ENCODE results near the gene TUBB. TPM values are rescaled to one million over a fixed set of nuclear protein-coding genes. Genes with fewer than 3 reads are reported as not detected.

TUBB gene
- total RNA-seq, 1 donor from 2014 or later = 537 TPM

DNA sequence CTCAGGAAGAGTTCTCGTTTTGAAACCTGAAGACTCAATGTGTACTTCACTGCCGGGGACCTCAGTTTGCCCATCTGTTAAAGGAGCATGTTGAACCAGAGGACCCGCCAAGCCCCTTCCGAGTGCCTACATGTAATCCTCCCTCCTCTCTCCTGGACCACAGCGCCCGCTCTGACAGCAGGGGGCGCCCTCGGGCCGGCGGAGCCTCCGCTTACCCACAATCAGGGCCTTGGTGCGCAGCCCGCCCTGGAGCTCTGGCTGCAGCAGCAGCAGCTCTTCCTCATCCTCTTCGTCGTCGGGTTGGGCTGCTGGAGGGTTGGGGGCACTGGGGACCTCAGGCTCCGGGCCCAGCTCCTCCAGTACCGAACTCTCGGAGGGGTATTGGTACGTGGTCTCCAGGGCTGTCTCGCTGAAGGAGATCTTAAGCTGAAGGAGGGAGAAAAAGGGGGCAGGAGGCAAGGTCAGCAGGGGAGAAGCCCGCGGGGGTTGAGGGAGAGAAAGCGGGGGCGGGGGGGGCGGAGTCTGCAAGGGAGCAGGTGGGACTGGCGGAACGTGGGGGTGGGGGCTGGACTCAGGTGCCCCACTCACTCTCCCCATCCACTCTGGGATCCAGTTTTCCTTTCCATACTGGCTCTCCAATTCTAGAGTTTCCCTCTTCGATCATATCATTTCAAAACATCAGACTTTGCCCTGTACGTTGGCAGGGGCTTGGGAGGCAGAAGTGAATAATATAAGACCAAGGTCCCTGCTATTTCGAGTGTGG, 41.0 kb upstream of the TUBB start:
- Histone ChIP-seq H3K36me3 (peaks cover 33 to 49% of the 10 kb centered on the region in 2 donors), H3K4me3 (peak overlapping the region; percentile 32 to 91), H3K27me3 (no peaks in the 10 kb centered on the region), H3K27ac (peak overlapping the region; percentile 99), H3K9me3 (no peaks in the 10 kb centered on the region), H3K4me1 (peaks cover 11 to 35% of the 10 kb centered on the region in 2 donors)
- TF ChIP-seq, protein P1, sequence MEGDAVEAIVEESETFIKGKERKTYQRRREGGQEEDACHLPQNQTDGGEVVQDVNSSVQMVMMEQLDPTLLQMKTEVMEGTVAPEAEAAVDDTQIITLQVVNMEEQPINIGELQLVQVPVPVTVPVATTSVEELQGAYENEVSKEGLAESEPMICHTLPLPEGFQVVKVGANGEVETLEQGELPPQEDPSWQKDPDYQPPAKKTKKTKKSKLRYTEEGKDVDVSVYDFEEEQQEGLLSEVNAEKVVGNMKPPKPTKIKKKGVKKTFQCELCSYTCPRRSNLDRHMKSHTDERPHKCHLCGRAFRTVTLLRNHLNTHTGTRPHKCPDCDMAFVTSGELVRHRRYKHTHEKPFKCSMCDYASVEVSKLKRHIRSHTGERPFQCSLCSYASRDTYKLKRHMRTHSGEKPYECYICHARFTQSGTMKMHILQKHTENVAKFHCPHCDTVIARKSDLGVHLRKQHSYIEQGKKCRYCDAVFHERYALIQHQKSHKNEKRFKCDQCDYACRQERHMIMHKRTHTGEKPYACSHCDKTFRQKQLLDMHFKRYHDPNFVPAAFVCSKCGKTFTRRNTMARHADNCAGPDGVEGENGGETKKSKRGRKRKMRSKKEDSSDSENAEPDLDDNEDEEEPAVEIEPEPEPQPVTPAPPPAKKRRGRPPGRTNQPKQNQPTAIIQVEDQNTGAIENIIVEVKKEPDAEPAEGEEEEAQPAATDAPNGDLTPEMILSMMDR (IDR thresholded peaks at IDR 0.05) = peak; percentile 94 to 98 (median 97)
- DNase-seq (ENCODE audit: low spot score in 2 of 2) = peak; percentile 38 to 93
- intact Hi-C loops (cut with DNase I) = loop anchor here (1.0 to 5.0 kb wide), 3 partner anchors 43 to 198 kb away; no protein-coding TSS in a partner anchor

DNA sequence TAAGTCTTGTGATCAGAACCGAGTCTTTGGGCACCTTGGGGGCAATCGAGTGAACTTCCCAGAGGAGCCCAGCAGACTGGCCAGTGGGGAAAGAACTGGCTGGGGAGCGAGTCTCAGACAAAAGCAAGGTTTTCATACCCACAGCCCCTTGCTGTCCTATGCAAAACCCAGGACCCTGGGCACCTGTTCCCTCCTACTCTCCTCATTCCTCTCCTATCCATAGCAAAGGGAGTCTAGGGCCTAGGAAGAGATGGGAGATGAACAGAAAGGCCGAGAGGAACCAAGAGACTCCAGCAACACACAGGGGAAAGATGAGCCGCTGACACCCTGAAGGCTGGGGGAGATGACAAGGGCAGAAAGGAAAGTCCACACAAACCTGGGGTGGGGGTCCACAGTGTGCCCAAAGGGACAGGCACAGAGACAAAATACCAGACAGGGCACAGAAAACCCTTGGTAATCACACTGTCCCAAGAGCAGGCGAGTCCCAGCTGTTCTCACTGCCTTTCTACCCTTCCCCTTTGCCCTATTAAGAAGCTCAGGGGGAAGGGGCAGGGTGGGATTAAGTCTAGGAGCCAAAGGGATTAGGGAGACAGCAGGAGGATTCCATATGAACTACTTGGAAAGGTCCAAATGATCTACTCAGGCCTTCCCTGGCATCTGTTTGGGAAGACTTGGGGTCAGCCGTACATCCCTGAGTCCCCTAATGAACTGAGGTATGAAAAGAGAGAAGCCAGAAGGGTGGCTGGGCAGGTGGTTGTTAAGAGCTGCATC, 40.2 kb upstream of the TUBB start:
- TF ChIP-seq, protein P1 (IDR thresholded peaks at IDR 0.05) = no peak
- intact Hi-C loops (cut with DNase I) = loop anchor here (1.0 to 5.0 kb wide), 4 partner anchors 42 to 197 kb away; partner anchors contain the start of genes GNL1 and PRR3
- Histone ChIP-seq H3K27me3 (no peaks in the 10 kb centered on the region), H3K4me3 (peak overlapping the region; percentile 24 to 91), H3K9me3 (no peaks in the 10 kb centered on the region), H3K27ac (peak overlapping the region; percentile 99), H3K4me1 (peaks cover 11 to 35% of the 10 kb centered on the region in 2 donors), H3K36me3 (peaks cover 33 to 49% of the 10 kb centered on the region in 2 donors)
- DNase-seq (ENCODE audit: low spot score in 2 of 2) = no peak

DNA sequence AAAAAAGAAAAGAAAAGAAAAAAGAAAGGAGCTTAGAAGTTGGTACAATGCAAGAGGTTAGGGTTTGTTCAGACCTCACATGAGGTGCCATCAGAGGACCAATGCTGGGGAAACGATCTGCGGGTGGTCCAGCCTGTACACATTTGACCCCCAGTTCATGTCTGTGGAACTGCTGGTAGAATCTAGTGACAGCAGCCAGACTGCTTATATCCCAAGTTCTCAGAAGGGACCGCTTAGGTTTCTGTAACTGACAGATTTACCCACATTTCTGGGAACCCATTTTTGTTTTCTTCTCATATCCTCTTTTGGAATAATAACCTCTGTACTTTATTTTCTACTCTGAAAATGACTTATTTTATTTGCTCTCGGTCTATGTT, 38.4 kb upstream of the TUBB start:
- H3K27me3 ChIP-seq = no peaks in the 10 kb centered on the region
- peak overlapping the region; percentile 75 to 91 for H3K4me3 ChIP-seq
- H3K4me1 ChIP-seq = peaks cover 11 to 35% of the 10 kb centered on the region in 2 donors
- peaks cover 26 to 38% of the 10 kb centered on the region in 2 donors for H3K36me3 ChIP-seq
- H3K27ac ChIP-seq = peak overlapping the region; percentile 99
- H3K9me3 ChIP-seq = no peaks in the 10 kb centered on the region
- DNase-seq (ENCODE audit: low spot score in 2 of 2) = no peak
- TF ChIP-seq, protein P1 (IDR thresholded peaks at IDR 0.05) = no peak
- intact Hi-C loops (cut with DNase I) = loop anchor here (1.0 to 5.0 kb wide), 3 partner anchors 40 to 124 kb away; partner anchors contain the start of genes GNL1 and PRR3

DNA sequence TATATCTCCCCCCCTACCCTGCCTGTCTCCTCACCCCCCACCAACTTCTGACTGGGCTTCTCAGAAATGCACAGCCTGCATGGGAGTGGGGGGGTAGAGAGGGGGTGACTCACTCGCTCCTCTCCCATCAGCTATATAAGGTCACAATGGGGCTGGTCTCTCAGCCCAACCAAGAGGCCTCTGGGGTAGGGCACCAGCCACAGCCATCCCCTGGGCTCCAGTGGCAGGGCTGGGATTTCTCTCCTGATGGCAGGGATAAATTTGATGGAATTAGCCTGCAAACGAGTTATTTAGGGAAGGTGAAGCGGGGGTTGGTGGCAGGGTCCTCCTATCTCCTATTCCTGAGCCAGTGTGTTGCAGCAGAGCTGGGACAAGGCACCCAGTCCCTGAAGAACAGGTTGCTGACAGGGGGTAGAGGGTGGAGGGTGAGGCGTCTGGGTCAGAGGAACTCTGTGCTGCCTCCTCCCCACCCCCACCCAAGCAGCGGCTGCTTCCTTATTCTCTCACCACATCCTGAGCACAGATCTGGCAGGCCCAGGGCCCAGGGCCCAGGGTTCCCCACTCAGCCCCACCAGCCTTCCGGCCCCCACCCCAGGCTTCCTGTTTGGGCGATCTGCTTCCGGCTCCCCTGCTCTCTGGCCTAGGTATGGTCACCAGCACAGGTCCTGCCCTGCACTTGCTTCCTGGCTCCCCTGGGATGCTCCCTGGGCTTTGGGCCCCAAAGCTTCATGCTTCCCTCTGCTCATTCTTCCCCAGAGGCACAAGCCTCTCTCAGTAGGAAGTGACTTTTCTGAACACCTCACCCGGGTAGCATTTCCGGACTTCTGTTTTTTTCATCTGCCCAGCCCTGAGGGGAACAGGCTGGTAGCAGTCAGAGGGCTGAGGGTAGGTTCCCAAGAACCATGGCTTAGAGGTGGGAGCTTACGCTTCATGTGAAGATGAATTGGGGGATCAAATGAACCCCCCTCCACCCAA, 37.7 kb upstream of the TUBB start:
- Histone ChIP-seq H3K27me3 (no peaks in the 10 kb centered on the region), H3K4me3 (peak overlapping the region; percentile 75 to 91), H3K4me1 (peaks cover 11 to 35% of the 10 kb centered on the region in 2 donors), H3K9me3 (no peaks in the 10 kb centered on the region), H3K36me3 (peaks cover 19 to 31% of the 10 kb centered on the region in 2 donors), H3K27ac (peak overlapping the region; percentile 99)
- intact Hi-C loops (cut with DNase I) = loop anchor here (1.0 to 5.0 kb wide), 3 partner anchors 39 to 125 kb away; partner anchors contain the start of genes GNL1 and PRR3
- TF ChIP-seq, protein P1 (IDR thresholded peaks at IDR 0.05) = peak in 1 of 3 experiments; percentile 3
- DNase-seq (ENCODE audit: low spot score in 2 of 2) = peak; percentile 81 to 96
